ENCODE results near the gene LGI2.

GRCh38 chr4:24956091-24956490, 74.7 kb downstream of the LGI2 start:
- TF ChIP-seq POLR2A (IDR thresholded peaks at IDR 0.05; ENCODE audit: low read depth), result no peak
- TF ChIP-seq, protein P1, sequence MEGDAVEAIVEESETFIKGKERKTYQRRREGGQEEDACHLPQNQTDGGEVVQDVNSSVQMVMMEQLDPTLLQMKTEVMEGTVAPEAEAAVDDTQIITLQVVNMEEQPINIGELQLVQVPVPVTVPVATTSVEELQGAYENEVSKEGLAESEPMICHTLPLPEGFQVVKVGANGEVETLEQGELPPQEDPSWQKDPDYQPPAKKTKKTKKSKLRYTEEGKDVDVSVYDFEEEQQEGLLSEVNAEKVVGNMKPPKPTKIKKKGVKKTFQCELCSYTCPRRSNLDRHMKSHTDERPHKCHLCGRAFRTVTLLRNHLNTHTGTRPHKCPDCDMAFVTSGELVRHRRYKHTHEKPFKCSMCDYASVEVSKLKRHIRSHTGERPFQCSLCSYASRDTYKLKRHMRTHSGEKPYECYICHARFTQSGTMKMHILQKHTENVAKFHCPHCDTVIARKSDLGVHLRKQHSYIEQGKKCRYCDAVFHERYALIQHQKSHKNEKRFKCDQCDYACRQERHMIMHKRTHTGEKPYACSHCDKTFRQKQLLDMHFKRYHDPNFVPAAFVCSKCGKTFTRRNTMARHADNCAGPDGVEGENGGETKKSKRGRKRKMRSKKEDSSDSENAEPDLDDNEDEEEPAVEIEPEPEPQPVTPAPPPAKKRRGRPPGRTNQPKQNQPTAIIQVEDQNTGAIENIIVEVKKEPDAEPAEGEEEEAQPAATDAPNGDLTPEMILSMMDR (IDR thresholded peaks at IDR 0.05), result no peak
- no peak for TF ChIP-seq EP300 (IDR thresholded peaks at IDR 0.05)

All from esophagus muscularis mucosa (tissue), 4 donors.